NT2/D1 (cell line): Measurements from ENCODE around the gene SPSB3.

Experiments used
- YY1 ChIP-seq: IDR thresholded peaks from 2 replicates; pipeline ENCODE4 v1.6.1; 2011; ENCODE audit not compliant: insufficient read length, insufficient read depth
- ZNF274 ChIP-seq: IDR thresholded peaks from 2 replicates; pipeline ENCODE4 v1.6.1; 2011; ENCODE audit warnings: mild to moderate bottlenecking, low read depth, low read length

- TF ChIP-seq YY1 (no peak), ZNF274 (no peak)
These were observed 11.8 kb downstream of the SPSB3 start for GRCh38 chr16:1770328-1771187.
